Stimulated activated CD4-positive, alpha-beta T cell treated with anti-CD3 and anti-CD28 coated beads, Interleukin-4, amount 100 ng/mL, for 48 hours (primary cell): ENCODE results near the gene GGACT.

Experiments used
- DNase-seq, 2 donors: peaks; one replicate each; pipeline ENCODE4 v3.0.0-alpha.2; 2020; ENCODE audit warnings: low read depth in 2 of 2

Gene GGACT

DNA sequence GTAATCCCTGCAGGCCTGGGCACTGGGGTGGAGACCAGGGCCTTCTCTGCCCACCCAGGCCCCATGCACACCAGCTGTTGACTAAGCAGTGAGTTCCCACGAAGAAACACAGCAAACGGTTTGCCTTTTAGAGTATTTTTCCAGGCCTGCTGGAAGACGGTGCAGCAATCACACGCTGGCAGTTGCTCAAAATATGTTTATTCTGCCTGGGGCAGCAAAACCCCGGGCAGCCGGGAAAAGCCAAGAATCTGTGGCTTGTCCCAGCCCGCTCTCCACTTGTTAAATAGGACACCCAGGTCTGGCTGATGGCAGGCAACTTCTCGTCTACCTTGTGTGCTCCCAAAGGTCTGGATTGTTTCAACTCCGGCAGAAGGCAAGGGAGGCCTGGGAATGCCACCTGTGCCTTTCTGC lies 40.8 kb downstream of the GGACT start:
- DNase-seq = no peak

DNA sequence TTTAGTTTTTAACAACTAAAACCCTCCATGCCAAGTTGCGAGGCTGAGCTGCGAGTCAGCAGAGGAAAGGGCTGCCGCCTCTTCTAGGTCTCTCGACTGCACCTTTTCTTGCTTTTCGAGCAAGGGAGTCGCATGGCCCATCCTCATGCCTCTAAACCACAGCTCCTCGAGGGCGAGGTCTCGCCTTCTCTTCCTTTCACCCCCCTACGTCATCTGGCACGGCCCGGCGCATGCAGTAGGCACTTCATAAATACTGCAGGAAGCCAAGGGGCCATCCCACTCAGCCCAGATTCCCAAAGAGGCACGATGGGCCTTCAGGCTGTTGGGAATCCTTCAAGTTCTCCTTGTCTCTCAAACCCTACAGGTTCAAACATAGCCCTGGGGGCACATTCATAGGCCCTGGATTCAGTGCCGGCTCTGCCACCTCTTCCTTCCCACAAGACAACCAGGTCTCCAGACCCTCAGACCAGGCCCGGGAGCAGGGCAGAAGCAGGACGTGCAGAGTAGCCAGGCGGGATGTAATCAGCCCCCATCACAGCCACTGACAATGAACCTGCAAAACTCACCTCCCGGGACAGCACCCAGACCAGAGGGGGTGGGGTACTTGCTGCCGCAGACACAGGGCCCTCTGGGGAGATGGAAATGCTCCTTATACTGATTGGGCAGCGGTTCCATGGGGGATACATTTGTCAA lies 41.7 kb downstream of the GGACT start:
- DNase-seq = no peak

DNA sequence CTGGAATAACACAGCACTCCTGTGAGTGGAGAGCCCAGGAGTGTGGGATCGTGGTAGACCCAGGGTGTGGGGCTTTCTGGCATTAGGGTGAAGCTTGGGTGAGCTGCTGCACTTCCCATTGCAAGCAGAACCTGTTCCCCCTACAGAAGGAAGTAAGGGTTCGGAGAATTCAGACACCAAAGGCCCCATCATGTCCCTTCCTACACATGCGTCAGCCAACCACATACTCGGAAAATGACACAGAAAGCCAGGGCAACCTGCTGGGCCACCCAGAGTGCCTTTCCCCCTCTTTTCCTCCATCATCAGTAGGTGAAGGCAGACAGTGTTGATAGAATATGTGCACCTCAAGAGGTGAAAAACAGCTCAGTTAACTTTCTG lies 42.9 kb downstream of the GGACT start:
- DNase-seq = no peak

DNA sequence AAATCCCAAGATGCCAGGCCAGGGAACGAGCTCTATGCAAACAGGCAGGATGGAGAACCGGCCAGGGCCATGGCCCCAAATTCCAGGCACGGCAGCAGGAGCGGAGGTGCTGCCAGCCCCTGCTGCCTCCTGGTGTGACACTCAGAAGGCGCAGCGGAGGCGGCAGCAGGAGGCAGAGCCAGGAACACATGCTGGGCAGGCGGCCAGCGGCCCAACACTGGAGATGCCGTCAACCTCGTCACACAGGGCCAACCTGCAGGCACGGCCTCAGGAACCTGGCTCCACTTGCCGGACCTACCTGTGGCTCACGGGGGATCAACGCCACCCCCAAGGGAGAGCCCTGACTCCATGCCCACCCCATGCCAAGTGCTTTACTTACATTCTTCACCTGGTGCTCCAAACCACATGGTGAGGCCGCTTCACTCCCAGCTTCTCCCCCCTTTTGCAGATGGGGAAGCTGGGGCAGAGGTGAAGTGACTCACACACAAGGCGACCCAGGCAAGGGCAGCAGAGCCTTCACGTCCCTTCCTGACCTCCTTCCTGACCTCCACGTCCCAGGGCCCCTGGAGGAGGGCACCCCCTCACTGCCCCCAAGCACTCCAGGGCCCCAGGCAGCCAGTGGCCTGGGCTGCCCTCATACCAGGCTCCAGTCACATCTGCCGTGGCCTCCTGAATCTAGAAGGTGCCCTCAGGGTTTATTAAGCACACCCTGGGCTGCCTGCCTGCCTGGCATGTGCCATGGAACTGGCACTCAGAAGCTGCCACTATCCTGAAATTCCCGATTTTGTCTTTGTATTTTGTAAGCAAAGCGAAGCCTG lies 43.5 kb downstream of the GGACT start:
- DNase-seq = no peak

DNA sequence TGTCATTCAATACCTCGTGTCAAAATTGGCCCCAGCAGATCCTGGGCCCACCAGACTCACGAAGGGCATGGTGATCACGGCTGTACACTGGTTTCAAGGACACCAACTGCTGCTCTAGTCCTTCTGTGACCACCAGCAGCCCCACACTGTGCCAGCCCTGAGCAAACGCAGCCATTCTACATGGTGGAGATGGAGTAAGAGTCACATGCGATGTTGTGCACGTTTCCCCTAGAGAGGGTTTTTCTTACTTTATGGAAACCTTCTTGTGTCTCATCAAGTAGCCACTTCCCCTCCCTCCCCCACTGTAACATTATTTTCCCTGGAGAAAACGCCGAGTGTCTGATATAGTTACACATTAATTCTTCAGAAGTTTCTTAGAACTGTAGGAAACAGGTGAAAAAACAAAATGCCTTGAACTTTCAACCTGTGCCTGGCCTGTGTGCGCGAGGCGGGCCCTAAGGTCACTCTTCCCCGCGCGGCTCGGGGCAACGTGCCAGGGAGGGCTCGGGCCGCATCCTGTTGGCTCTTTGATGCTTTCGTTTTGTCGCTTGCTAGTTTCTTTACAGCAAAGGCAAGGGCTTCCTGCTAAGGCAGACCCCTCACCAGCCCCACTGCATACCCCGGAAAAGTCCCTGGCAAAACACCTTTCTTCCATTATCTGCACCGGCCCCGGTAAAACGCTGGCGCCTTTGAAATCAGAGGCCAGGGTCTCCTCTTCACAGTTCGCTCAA lies 44.6 kb downstream of the GGACT start:
- no peak for DNase-seq

DNA sequence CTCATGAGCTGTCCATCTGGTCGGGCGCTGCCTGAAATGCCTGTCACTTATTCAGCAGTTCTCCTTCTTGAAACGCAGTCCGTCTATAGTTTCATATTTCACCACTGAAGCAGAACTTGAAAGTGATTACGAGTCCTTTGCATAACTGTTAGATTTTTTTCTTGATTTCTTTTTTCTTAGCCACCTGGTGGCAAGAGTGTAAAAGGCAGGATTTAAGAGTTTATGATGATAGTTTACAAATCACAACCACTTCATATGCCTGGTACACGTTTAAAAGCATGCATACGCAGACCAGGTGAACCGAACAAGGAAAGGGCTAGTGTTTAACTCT lies 45.8 kb downstream of the GGACT start:
- DNase-seq = no peak

DNA sequence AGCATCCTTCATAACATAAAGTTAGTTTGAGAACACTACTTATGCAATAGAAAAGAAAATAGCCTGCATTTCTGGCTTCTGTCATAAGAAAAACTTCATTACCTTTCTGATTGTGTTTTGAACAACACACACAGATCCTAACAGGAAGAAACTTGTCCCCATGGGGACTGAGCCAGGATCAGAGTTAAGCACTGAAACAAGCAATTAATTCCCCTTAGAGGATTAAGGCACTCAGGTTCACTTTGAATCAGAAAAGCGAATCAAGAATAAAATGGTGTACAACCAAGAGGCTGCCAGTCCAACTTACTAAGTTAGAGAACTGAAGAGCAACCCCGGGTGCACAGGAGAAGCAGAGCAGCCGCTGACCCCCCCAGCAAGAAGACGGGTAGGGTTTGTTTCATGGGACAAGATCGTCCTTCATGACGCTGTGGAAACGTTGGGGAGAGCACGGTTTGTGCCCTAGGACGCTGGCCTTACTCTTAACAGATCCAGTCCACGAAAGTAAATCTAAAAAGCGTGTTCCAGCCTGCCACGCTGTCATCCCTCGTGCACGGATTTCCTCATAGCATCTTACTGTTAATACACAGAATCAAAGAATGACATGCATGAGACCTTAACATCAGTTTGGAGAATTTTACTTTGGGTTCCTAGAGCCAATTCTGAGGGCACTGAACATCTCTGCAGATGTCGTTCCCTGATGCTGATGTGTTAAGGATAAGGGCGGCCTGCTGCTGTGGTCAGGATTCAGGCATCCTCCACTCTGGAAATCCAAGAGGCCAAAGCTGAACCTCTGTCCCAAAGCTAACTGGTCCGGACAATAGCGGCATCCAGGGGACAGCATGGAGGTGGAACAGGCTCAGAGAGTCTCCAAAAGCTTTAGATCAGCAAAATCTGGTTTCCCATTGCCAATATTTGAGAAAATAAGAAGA lies 46.4 kb downstream of the GGACT start:
- DNase-seq = no peak

DNA sequence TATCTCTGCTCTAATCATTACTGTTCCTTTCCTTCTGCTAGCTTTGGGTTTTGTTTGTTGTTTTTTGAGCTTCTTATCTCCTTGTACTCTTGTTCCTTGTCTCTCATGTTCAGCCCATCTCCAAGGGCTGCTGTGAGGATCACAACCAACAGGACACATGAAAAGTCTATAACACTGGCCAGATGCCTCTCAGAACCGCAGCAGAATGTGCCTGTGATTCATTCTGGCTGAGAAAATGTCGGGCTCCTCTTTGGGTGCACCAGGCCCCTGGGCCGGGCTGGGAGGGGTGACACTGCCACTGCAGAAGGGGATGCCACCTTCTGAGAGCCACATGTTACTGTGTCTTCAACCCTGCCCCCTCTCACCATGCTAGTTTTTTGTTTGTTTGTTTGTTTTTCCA lies 48.0 kb downstream of the GGACT start:
- no peak for DNase-seq

DNA sequence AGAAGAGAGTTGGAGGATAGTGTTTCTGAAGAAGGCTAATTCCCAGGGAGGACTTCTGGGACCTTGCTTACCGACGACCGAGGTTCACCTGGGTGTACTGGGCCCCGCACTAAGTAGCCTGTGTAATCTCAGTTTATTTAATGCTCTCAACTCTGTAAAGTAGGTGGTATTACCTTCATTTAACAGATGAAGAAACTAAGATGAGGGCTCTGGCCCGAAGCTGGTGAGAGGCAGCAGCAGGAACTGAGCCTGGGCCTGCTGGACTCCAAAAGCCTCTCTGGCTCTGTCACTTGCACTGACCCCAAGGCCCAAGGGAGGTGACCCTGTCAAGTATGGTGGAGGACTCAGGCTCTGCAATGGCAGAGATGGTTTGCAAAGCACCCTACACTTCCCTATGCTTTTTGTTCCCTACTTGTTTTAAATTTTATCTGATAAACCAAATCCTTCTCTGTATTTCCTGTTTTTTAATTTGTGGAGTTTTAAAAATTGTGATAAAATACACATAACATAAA lies 50.6 kb downstream of the GGACT start:
- DNase-seq = no peak

DNA sequence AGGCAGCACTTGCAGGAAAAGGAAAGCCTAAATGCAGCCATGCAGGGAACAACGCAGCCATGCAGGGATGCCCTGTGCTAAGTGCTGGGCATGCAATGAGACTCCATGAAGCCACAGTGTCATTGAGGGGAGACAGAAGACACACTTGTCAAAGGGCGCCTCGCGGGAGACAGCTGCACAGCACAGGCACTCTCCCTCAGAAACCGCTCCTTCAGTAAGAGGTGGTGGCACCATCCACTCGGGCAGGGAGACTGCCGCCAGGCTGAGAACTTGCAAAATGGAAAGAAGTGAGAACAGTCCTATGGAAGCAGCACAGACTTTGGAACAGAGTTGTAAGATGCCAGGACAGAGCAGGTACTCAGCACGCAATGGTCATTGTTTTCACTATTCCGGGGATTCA lies 51.1 kb downstream of the GGACT start:
- DNase-seq = no peak

DNA sequence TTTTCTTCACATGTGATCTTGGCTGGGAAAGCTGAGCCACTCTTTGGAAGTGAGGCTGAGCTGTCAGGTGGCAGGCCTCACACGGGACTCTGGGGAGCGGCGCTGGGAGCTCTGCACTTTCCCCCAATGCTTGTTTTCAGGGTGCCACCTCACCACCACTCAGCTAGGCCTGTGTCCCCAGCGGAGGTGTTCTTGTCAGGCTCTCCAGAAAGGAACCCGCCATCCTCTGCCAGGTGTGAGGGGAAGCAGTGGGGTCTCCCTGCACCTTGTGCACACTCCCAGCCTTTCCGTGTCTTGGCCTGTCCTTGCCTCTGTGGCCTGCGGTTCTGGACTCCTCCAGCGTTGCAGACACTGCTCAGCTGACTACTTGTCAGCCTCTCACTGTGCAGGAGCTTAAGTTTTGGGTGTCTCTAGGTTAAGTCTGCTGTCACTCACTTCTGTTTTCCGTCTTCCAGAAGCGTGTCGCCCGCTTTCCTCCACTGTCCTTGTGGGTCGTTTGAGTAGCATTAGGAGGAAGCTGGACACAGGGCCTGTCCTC lies 51.9 kb downstream of the GGACT start:
- DNase-seq = no peak

DNA sequence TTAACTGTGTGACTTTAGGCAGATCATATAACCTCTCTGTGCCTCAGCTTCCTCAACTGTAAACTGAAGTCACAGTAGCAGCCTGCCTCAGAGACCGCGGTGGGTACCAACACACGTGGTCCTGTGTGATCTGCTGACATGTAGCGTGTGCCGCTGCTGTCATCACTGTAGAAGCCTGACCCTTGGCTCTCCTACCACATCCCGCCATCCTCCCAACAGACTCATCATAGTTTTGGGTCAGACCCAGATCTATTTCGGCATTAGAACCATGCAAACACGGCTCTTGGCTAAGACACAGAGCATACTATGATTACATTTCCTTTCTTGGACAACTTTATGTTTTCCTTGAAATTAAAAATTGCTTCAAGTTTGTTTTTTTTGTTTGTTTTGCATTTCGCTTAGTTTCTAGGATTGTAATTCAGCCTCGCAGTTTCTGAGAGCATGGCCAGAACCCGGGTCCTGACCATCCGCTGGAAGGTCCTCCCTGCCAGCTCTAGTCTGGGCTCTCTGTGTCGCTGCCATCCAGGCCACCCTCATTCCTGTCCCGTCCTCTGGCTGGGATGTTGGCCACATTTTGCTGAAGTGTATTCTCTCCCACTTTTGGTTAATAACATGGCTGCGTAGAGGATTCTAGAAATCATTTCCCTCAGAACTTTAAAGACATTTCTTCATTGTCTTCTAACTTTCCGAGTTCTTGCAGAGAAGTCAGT lies 53.0 kb downstream of the GGACT start:
- no peak for DNase-seq

DNA sequence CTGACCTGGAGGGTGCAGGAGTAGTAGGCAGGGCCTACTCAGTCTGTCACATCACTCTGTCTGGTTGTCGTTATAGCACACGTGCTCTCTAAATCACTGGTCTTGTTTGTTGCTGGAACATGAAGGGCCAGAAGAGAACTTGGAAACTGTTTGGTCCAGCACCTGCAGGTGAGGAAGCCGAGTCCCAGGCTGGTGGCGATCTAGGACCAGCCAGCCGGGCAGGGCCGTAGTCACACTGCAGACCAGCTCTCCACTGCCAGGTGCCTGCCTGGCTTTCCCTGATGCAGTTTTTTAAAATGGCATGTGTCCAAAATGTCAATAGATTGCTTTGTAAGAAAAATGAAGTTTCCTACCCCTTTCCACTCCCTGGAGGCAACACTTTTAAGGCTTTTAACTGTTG lies 53.7 kb downstream of the GGACT start:
- DNase-seq = no peak

DNA sequence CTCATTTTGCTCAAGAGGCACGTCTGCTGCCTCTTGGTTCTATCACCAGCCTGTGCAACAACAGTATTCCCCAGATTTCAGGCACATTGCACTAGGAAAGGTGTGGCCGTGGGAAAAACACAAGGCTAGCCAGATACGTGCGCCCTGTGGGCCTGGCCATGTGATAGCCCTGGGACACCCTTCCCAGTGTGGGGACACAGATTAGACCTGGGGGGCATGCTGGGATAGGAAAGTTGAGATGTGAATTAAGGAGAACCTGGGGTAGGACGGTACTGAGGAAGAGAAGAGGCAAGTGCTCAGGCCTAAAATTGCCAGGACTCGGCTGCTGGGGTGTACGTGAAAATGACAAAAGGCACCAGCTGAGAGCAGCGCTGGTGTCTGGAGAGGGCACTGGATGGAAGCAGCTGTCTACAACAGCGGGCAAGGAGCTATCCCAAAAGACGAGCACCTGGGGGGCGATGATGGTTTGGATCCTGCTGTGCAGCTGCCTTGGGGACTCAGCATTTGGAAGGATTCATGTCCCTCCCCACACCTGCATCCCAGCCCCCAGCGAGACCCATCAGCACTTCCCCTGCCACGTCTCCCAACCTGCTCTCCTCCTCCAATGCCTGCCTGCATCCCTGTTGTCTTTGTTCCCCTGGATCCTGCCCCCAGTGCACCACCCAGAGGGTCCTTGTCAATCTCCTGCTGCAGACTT lies 54.3 kb downstream of the GGACT start:
- no peak for DNase-seq

DNA sequence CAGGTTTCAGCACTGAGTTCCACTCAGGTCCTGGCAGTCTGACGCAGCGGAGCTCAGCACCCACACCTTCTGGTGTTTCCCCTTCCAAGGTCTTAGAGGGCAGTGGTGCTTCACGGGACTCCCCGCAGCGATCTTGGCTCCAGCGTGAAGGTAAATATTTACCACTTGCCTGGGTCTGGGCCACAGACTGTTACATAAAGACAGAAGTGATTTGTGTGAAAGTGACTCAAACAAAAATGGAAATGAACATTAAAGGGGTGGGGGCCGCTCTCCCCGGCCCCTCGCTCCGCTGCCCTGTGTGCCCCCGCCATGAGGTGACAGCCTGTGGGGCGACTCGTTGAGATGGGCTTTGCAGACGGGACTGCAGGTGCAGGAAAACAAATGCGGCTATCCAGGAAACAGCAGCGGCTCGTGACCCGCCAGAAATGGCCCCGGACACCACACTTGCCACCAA lies 55.0 kb downstream of the GGACT start:
- no peak for DNase-seq

DNA sequence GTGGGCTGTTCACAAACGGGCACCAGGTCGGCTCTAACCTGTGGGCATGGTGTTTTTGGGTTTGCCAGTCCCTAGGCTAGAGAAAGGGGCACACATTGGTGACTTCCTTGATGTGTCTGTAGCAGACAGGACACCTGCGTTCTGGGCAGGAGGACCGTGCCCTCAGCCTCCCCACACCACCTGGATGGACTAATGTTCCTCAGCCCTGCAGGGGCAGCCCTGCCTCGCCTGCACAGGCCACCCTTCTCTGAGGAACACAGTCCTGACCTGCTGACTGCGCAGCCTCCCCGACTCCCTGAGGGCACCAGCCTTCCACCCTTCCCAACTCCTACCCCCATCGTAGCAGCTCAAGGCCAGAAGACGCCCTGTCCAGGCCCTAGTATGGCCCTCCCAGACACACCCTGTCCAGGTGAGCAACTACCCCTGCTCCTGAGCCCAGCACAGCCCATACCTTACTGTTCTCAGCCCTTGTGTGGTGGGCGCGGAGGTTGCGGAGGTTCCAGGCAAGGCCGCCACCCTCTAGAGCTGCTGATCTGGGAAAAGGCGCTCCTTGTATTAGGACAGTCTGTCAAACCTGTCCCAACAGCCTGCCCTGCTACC lies 55.7 kb downstream of the GGACT start:
- DNase-seq = no peak

DNA sequence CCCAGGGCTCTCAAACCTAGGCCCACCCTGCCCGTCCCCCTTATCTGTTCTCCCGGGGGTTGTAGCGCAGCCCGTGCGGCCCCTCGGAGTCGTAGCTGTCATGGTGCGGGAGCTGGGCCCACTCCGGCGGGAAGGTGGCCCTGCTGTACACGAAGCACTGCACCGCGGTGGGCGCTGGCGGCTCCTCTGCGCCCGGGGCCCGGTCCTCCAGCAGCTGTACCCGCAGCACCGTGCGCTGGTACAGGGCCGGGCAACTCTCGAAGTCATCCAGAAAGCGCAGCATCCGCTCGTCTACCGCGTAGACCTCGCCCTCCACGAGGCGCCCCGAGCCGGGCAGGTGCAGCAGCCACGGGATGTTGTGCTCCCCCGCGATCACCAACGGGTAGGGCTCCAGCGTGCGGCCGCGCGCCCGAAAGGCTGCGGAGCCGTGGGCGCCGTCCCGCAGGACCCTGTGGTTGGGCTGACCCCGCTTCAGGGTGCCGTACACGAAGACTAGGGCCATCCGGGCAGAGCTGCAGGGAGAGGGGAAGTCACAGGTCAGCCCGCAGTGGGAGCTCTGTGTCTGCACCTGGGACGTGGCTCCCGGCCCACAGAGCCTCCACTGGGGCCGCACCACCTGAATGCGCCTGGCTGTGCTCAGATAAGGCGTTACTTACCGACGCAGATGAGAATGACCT lies 56.4 kb downstream of the GGACT start:
- no peak for DNase-seq

DNA sequence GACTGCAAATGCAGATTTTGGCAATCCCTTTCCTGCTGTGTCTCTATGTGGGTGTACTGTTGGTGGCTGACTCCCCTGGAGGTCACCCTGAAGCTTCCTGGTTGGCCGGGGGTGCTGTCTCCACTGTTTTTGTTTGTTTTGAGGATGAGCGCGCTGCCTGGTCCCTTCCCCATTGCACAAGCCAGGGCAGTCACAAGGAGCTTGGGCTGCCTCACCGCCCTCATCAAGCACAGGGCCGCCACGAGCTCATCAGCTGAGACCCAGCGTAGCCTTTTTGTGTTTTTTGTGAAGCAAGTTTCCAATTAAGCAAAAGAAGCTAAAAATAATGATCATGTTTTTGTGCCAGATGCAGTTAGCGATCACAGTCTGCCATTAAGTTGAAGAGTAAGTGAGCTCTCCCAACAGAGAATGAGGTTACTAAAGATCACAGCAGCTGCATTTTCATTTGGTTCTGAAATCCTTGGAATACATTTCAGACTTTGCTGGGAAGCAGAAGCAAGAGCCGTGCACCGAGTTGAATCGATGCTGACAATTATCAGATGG lies 57.8 kb downstream of the GGACT start:
- no peak for DNase-seq
